ENCODE results near the gene MBD6.

Gene MBD6

DNA sequence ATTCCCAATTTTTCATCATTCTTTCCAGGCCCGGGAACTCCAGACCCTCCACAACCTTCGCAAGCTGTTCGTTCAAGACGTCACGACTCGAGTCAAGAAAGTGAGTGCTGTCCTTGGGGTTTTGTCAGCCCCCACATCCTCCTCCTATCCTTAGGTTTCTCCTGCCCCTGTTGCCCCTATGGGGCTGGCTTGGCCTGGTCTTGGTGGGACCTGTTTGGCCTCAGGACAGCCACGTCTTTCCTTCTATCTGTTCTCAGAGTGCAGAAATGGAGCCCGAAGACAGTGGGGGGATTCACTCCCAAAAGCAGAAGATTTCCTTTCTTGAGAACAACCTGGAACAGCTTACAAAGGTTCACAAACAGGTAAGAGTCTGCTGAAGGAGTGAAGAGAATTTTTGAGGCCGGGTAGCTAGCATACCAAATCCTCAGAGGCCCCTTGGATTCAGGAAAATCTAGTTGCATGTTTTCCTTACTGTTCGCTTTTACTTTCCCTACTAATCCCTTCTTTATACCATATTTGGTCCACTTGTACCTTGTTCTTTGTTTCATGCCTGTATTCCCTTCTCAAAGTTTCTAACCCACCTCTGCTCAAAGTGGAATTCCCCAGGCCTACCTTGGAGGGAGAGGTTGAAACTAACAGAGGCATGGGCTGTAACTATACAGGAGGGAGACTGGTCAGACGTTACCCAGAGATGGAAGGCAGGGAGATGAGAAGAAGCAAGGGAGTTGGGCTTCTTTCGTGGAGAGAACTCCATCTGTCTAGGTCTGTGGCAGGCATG, 55.5 kb downstream of the MBD6 start:
- no peak for TF ChIP-seq JUND (IDR thresholded peaks at IDR 0.05; ENCODE audit: low read depth)
- in situ Hi-C loops (cut with HindIII; ENCODE audit: low pct_unique_long_range_greater_than_20kb, low sequenced_read_pairs) = no loop called here

GRCh38 chr12:57579011-57579410, 56.4 kb downstream of the MBD6 start:
- in situ Hi-C loops (cut with HindIII; ENCODE audit: low pct_unique_long_range_greater_than_20kb, low sequenced_read_pairs) = no loop called here
- no peak for TF ChIP-seq JUND (IDR thresholded peaks at IDR 0.05; ENCODE audit: low read depth)
- no peak for DNase-seq (ENCODE audit: low read depth in 1 of 2, low spot score in 1 of 2)

More for the DNA sequence above, 55.5 kb downstream of the MBD6 start:
- DNase-seq (ENCODE audit: low read depth in 1 of 2, low spot score in 1 of 2) = no peak

Measured in T47D (cell line).